Measurements from ENCODE around the gene TRAF3.

Gene TRAF3

GRCh38 chr14:102749393-102750305, 27.6 kb upstream of the TRAF3 start:
- H3K27me3 ChIP-seq (ENCODE audit: insufficient read depth, low read length) = no peaks in the 10 kb centered on the region
- no peaks in the 10 kb centered on the region for H4K20me1 ChIP-seq (ENCODE audit: insufficient read depth, low read length)
- no peak overlapping the region for H2AFZ ChIP-seq (ENCODE audit: low read length)
- no peak overlapping the region for H3K27ac ChIP-seq (ENCODE audit: low read depth, low read length, poor library complexity, severe bottlenecking)
- H3K9me2 ChIP-seq (ENCODE audit: low read depth, low read length) = no peaks in the 10 kb centered on the region
- no peaks in the 10 kb centered on the region for H3K9me3 ChIP-seq (ENCODE audit: low read length)
- no peaks in the 10 kb centered on the region for H3K4me1 ChIP-seq (ENCODE audit: insufficient read depth, low read length, severe bottlenecking)
- H3K36me3 ChIP-seq (ENCODE audit: insufficient read depth, low read length) = no peaks in the 10 kb centered on the region
- no peak overlapping the region for H3K4me3 ChIP-seq (ENCODE audit: low read depth, low read length, poor library complexity, severe bottlenecking)
- TF ChIP-seq, protein P1, sequence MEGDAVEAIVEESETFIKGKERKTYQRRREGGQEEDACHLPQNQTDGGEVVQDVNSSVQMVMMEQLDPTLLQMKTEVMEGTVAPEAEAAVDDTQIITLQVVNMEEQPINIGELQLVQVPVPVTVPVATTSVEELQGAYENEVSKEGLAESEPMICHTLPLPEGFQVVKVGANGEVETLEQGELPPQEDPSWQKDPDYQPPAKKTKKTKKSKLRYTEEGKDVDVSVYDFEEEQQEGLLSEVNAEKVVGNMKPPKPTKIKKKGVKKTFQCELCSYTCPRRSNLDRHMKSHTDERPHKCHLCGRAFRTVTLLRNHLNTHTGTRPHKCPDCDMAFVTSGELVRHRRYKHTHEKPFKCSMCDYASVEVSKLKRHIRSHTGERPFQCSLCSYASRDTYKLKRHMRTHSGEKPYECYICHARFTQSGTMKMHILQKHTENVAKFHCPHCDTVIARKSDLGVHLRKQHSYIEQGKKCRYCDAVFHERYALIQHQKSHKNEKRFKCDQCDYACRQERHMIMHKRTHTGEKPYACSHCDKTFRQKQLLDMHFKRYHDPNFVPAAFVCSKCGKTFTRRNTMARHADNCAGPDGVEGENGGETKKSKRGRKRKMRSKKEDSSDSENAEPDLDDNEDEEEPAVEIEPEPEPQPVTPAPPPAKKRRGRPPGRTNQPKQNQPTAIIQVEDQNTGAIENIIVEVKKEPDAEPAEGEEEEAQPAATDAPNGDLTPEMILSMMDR (IDR thresholded peaks at IDR 0.05; ENCODE audit: low read length) = no peak
- TF ChIP-seq EZH2 (IDR thresholded peaks at IDR 0.05; ENCODE audit: borderline replicate concordance, low read length) = no peak
- H3F3A ChIP-seq (ENCODE audit: insufficient read depth, low read length) = no peaks in the 10 kb centered on the region
- no peak overlapping the region for H3K4me2 ChIP-seq (ENCODE audit: low read length)
- H3K9ac ChIP-seq (ENCODE audit: low read length) = no peak overlapping the region
- no peaks in the 10 kb centered on the region for H3K79me2 ChIP-seq (ENCODE audit: insufficient read depth, low read length)

DNA sequence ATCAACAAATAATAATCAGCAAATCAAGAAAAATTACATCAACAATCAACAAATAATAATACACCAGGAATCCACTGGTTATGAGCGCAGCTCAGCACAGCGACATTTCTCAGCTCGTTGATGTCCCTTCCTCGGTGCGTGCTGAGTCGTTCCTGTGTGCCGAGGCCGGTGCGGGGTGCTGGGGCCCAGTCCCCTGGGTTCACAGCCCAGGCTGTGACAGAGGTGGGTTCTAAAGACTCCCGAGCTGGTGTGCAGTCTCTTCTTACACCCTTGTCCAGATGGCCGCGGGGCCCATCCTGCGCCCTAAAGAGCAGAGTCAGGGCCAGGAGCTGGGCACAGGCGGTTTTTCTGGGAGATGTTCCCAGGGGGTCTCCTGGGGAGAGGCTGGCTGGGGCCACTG, 26.9 kb upstream of the TRAF3 start:
- no peak for TF ChIP-seq EZH2 (IDR thresholded peaks at IDR 0.05; ENCODE audit: borderline replicate concordance, low read length)
- TF ChIP-seq, protein P1 (IDR thresholded peaks at IDR 0.05; ENCODE audit: low read length) = no peak
- no peaks in the 10 kb centered on the region for H3K9me2 ChIP-seq (ENCODE audit: low read depth, low read length)
- H4K20me1 ChIP-seq (ENCODE audit: insufficient read depth, low read length) = no peaks in the 10 kb centered on the region
- no peaks in the 10 kb centered on the region for H3K9me3 ChIP-seq (ENCODE audit: low read length)
- no peak overlapping the region for H3K4me2 ChIP-seq (ENCODE audit: low read length)
- no peak overlapping the region for H3K27ac ChIP-seq (ENCODE audit: low read depth, low read length, poor library complexity, severe bottlenecking)
- no peak overlapping the region for H3K4me3 ChIP-seq (ENCODE audit: low read depth, low read length, poor library complexity, severe bottlenecking)
- H3K9ac ChIP-seq (ENCODE audit: low read length) = no peak overlapping the region
- H2AFZ ChIP-seq (ENCODE audit: low read length) = no peak overlapping the region
- H3K4me1 ChIP-seq (ENCODE audit: insufficient read depth, low read length, severe bottlenecking) = no peaks in the 10 kb centered on the region
- no peaks in the 10 kb centered on the region for H3K79me2 ChIP-seq (ENCODE audit: insufficient read depth, low read length)
- no peaks in the 10 kb centered on the region for H3K36me3 ChIP-seq (ENCODE audit: insufficient read depth, low read length)
- H3K27me3 ChIP-seq (ENCODE audit: insufficient read depth, low read length) = no peaks in the 10 kb centered on the region
- no peaks in the 10 kb centered on the region for H3F3A ChIP-seq (ENCODE audit: insufficient read depth, low read length)

DNA sequence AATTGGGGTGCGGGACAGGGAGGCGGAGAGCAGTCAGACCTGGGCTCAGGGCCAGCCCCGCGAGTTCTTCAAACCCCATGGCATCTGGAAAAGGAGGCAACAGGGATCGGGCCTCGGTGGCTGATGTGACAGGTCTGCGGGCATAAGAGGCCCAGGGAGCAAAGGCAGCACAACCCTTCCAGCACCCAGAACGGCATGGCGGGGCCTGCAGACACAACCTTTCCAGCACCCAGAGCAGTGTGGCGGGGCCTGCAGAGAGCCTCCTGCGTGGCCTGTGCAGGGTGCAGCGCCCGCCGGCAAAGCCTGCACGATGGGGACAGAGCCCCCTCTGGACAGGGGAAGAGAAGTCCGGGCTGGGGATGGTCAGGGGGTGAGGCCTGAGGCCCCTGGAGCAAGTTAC, 26.2 kb upstream of the TRAF3 start:
- no peaks in the 10 kb centered on the region for H3K36me3 ChIP-seq (ENCODE audit: insufficient read depth, low read length)
- H3K9me3 ChIP-seq (ENCODE audit: low read length) = no peaks in the 10 kb centered on the region
- H3K4me3 ChIP-seq (ENCODE audit: low read depth, low read length, poor library complexity, severe bottlenecking) = no peak overlapping the region
- no peaks in the 10 kb centered on the region for H3K9me2 ChIP-seq (ENCODE audit: low read depth, low read length)
- H3K9ac ChIP-seq (ENCODE audit: low read length) = no peak overlapping the region
- no peaks in the 10 kb centered on the region for H3K4me1 ChIP-seq (ENCODE audit: insufficient read depth, low read length, severe bottlenecking)
- no peak overlapping the region for H3K4me2 ChIP-seq (ENCODE audit: low read length)
- no peak overlapping the region for H3K27ac ChIP-seq (ENCODE audit: low read depth, low read length, poor library complexity, severe bottlenecking)
- no peak for TF ChIP-seq EZH2 (IDR thresholded peaks at IDR 0.05; ENCODE audit: borderline replicate concordance, low read length)
- TF ChIP-seq, protein P1 (IDR thresholded peaks at IDR 0.05; ENCODE audit: low read length) = no peak
- H2AFZ ChIP-seq (ENCODE audit: low read length) = no peak overlapping the region
- no peaks in the 10 kb centered on the region for H3K27me3 ChIP-seq (ENCODE audit: insufficient read depth, low read length)
- H3K79me2 ChIP-seq (ENCODE audit: insufficient read depth, low read length) = no peaks in the 10 kb centered on the region
- no peaks in the 10 kb centered on the region for H3F3A ChIP-seq (ENCODE audit: insufficient read depth, low read length)
- H4K20me1 ChIP-seq (ENCODE audit: insufficient read depth, low read length) = no peaks in the 10 kb centered on the region

All from OCI-LY1 (cell line).